ENCODE measurements around the gene PAMR1.

- TF ChIP-seq CTCF (IDR thresholded peaks at IDR 0.05) = no peak
- no peak for TF ChIP-seq POLR2A (IDR thresholded peaks at IDR 0.05)
These were observed 45.7 kb downstream of the PAMR1 start for GRCh38 chr11:35479731-35480130.
